ENCODE results near the gene GAK. TPM values are rescaled to one million over a fixed set of nuclear protein-coding genes. Genes with fewer than 3 reads are reported as not detected.

Gene GAK
- total RNA-seq, 1 experiment from 2014 or later, result 86.6 TPM

DNA sequence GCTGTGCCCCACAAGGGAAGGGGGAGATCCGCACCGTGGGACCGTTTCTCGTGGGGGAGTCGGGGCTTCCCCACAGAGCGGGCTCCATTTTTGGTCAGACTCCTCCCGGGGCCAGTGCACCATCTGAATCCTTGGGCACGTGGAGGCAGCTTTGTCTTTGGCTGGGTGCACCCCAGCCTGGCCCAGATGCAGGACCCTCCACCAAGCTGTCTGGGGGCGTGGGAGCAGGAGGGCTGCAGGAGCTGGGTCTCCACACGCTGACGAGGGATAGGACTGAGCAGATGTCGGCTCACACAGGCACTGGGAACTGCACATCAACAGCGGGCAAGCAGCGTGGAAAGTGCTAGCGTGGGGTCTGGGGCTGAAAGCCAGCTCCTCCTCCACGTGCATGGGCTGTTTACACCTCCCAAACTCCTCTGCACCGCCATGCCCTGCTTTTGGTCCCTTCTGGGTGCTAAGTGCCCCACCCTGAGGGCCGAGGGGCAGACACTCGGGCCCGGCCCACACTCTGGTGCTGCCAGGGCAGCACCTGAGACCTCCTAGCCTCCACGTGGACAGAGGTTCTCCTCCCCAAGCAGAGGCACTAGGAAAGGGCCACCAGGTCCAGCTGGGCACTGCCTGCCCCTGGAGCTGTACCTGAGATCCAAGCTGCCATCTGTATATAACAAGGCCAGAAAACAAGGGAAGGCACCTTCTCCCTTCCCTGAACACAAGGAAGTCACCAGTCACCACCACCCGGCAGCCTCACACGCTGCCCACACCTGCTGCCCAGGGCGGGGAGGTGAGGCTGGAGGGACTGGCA lies 27.4 kb upstream of the GAK start:
- intact Hi-C loops (cut with micrococcal nuclease; ENCODE audit: unreplicated experiment) (no loop called here), in situ Hi-C loops (cut with HindIII; ENCODE audit: low pct_unique_long_range_greater_than_20kb, low sequenced_read_pairs) (no loop called here)
- Histone ChIP-seq H3K4me3 (ENCODE audit: low read depth in 2 of 2, low read length in 2 of 2) (no peak overlapping the region), H3K27ac (ENCODE audit: low read length) (no peak overlapping the region), H3K9me3 (ENCODE audit: control insufficient read depth, insufficient read depth, low read depth, low read length) (no peaks in the 10 kb centered on the region), H3K27me3 (ENCODE audit: control insufficient read depth, insufficient read depth, low read length) (no peaks in the 10 kb centered on the region), H3K36me3 (ENCODE audit: control insufficient read depth, insufficient read depth, low read length) (no peaks in the 10 kb centered on the region), H3K4me1 (ENCODE audit: control insufficient read depth, insufficient read depth, low read length) (no peaks in the 10 kb centered on the region)
- CTCF ChIA-PET, result interaction anchor here (0.6 kb wide), 1 partner anchor 36 kb away, joined by 3 read pairs; no protein-coding TSS in a partner anchor
- DNase-seq (ENCODE audit: low read depth, low spot score) (no peak), ATAC-seq (peak; percentile 23)
- BruUV-seq (replicated peaks), result no TSS peak
- POLR2A ChIA-PET, result no interaction called here
- TF ChIP-seq TCF7L2 (IDR thresholded peaks at IDR 0.05; ENCODE audit: low read depth, low read length) (no peak), POLR2AphosphoS5 (IDR thresholded peaks at IDR 0.05; ENCODE audit: low read depth, low read length) (no peak)
- TF ChIP-seq, protein P1, sequence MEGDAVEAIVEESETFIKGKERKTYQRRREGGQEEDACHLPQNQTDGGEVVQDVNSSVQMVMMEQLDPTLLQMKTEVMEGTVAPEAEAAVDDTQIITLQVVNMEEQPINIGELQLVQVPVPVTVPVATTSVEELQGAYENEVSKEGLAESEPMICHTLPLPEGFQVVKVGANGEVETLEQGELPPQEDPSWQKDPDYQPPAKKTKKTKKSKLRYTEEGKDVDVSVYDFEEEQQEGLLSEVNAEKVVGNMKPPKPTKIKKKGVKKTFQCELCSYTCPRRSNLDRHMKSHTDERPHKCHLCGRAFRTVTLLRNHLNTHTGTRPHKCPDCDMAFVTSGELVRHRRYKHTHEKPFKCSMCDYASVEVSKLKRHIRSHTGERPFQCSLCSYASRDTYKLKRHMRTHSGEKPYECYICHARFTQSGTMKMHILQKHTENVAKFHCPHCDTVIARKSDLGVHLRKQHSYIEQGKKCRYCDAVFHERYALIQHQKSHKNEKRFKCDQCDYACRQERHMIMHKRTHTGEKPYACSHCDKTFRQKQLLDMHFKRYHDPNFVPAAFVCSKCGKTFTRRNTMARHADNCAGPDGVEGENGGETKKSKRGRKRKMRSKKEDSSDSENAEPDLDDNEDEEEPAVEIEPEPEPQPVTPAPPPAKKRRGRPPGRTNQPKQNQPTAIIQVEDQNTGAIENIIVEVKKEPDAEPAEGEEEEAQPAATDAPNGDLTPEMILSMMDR (IDR thresholded peaks at IDR 0.05), result no peak

DNA sequence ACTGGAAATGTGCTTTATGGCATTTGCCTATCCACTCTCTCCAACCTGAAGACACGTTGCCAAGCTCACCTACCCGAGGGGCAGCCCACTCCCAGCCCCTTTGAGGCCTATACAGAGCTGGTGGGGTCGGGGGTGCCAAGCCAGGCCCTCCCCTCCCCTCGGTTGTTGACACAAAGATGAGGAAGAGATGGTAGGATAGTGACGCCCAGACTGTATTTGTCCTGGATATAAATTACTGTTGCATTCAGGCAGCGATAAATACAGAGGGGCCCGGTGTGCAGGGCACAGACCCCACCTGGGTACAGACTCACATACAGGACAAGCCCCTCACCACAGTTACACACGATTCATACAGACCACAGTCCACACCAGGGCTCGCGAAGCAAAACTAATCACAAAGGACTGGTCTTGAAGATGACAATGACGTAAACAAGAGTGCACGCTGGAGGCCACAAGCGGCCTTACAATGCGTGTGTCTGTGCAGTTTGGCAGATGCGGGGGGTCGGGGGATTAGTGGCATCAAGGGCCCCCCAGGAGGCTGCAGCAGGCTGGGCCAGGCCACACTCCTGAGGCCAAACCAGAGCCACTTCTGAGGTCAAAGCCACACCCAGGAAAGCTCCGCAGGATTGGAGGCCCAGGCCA lies 26.7 kb upstream of the GAK start:
- intact Hi-C loops (cut with micrococcal nuclease; ENCODE audit: unreplicated experiment), result no loop called here
- BruUV-seq (replicated peaks), result no TSS peak
- POLR2A ChIA-PET, result no interaction called here

More for the DNA sequence above, 26.7 kb upstream of the GAK start:
- CTCF ChIA-PET, result no interaction called here
- Histone ChIP-seq H3K36me3 (ENCODE audit: control insufficient read depth, insufficient read depth, low read length) (no peaks in the 10 kb centered on the region), H3K4me3 (ENCODE audit: low read depth in 2 of 2, low read length in 2 of 2) (no peak overlapping the region), H3K4me1 (ENCODE audit: control insufficient read depth, insufficient read depth, low read length) (no peaks in the 10 kb centered on the region), H3K27me3 (ENCODE audit: control insufficient read depth, insufficient read depth, low read length) (no peaks in the 10 kb centered on the region), H3K9me3 (ENCODE audit: control insufficient read depth, insufficient read depth, low read depth, low read length) (no peaks in the 10 kb centered on the region), H3K27ac (ENCODE audit: low read length) (no peak overlapping the region)
- DNase-seq (ENCODE audit: low read depth, low spot score) (no peak), ATAC-seq (no peak)
- in situ Hi-C loops (cut with HindIII; ENCODE audit: low pct_unique_long_range_greater_than_20kb, low sequenced_read_pairs), result no loop called here
- TF ChIP-seq, protein P2, sequence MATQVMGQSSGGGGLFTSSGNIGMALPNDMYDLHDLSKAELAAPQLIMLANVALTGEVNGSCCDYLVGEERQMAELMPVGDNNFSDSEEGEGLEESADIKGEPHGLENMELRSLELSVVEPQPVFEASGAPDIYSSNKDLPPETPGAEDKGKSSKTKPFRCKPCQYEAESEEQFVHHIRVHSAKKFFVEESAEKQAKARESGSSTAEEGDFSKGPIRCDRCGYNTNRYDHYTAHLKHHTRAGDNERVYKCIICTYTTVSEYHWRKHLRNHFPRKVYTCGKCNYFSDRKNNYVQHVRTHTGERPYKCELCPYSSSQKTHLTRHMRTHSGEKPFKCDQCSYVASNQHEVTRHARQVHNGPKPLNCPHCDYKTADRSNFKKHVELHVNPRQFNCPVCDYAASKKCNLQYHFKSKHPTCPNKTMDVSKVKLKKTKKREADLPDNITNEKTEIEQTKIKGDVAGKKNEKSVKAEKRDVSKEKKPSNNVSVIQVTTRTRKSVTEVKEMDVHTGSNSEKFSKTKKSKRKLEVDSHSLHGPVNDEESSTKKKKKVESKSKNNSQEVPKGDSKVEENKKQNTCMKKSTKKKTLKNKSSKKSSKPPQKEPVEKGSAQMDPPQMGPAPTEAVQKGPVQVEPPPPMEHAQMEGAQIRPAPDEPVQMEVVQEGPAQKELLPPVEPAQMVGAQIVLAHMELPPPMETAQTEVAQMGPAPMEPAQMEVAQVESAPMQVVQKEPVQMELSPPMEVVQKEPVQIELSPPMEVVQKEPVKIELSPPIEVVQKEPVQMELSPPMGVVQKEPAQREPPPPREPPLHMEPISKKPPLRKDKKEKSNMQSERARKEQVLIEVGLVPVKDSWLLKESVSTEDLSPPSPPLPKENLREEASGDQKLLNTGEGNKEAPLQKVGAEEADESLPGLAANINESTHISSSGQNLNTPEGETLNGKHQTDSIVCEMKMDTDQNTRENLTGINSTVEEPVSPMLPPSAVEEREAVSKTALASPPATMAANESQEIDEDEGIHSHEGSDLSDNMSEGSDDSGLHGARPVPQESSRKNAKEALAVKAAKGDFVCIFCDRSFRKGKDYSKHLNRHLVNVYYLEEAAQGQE (IDR thresholded peaks at IDR 0.05; ENCODE audit: insufficient read depth in 1 of 2, low read depth in 2 of 2, low read length in 1 of 2), result no peak
- no peak for TF ChIP-seq SIN3A (IDR thresholded peaks at IDR 0.05; ENCODE audit: borderline replicate concordance, insufficient read depth, low read depth, low read length)
- TF ChIP-seq, protein P1 (IDR thresholded peaks at IDR 0.05), result no peak
- TF ChIP-seq TCF7L2 (IDR thresholded peaks at IDR 0.05; ENCODE audit: low read depth, low read length), result no peak
- TF ChIP-seq POLR2AphosphoS5 (IDR thresholded peaks at IDR 0.05; ENCODE audit: low read depth, low read length), result no peak

Measured in Panc1 (cell line).